ENCODE results near the gene EAF2.

The EAF2 gene

DNA sequence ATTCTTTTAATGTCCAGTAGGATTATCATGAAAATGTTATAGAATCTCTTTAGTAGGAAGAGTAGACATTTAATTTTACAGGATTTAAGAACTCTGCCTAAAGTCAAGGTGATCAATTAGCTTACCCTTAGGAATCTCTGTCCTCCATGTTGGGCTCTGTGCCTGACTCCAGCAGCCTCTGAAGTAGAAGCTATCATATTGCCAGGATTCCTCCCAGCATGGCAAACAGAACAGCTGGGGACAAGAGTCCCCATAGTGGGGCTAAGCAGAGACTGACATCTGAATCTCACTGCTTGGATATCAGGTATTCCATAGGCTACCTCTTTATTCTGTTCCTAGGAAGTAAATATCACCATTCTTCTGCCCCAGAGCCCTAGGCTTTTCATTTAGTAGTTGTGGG lies 60.7 kb downstream of the EAF2 start:
- Histone ChIP-seq H3K4me2 (ENCODE audit: low read length, poor library complexity, severe bottlenecking) (no peak overlapping the region), H2BK12ac (ENCODE audit: low read length in 2 of 2) (no peak overlapping the region), H3K4ac (ENCODE audit: low read depth in 1 of 2, low read length in 2 of 2) (no peak overlapping the region), H3K9me3 (ENCODE audit: control insufficient read depth, low read length) (no peaks in the 10 kb centered on the region), H3K36me3 (ENCODE audit: control insufficient read depth in 1 of 2, insufficient read depth in 2 of 2, low read depth in 1 of 2, low read length in 2 of 2) (no peaks in the 10 kb centered on the region), H2BK120ac (ENCODE audit: low read depth, low read length) (no peak overlapping the region), H2AFZ (ENCODE audit: low read depth, low read length) (no peak overlapping the region), H3K79me1 (replicated peaks; ENCODE audit: low read length, poor library complexity, severe bottlenecking) (no peaks in the 10 kb centered on the region), H3K23ac (ENCODE audit: low read length in 2 of 2) (no peak overlapping the region), H3K27ac (ENCODE audit: low read length, poor library complexity, severe bottlenecking) (no peak overlapping the region), H3K14ac (ENCODE audit: low read length in 2 of 2) (no peak overlapping the region), H3K4me3 (ENCODE audit: insufficient read depth in 1 of 2, low read depth in 1 of 2, low read length in 2 of 2) (no peak overlapping the region), H4K91ac (ENCODE audit: low read length) (no peak overlapping the region), H3K27me3 (ENCODE audit: control insufficient read depth in 1 of 2, insufficient read depth in 1 of 2, low read length in 2 of 2) (no peaks in the 10 kb centered on the region), H3K4me1 (ENCODE audit: control insufficient read depth, insufficient read depth, low read depth, low read length) (no peaks in the 10 kb centered on the region), H2AK5ac (ENCODE audit: low read length, severe bottlenecking) (no peak overlapping the region), H4K8ac (ENCODE audit: low read length) (no peak overlapping the region), H2BK5ac (ENCODE audit: low read depth, low read length, poor library complexity, severe bottlenecking) (no peak overlapping the region), H3K18ac (ENCODE audit: low read depth in 1 of 2, low read length in 2 of 2) (no peak overlapping the region), H3K9ac (ENCODE audit: low read length) (no peak overlapping the region), H2BK15ac (ENCODE audit: low read depth, poor library complexity, severe bottlenecking) (no peak overlapping the region)
- no peak for DNase-seq

- no peak overlapping the region for H3K14ac ChIP-seq (ENCODE audit: low read length in 2 of 2)
- H2AFZ ChIP-seq (ENCODE audit: low read depth, low read length), result no peak overlapping the region
- H3K27me3 ChIP-seq (ENCODE audit: control insufficient read depth in 1 of 2, insufficient read depth in 1 of 2, low read length in 2 of 2), result no peaks in the 10 kb centered on the region
- H3K4me3 ChIP-seq (ENCODE audit: insufficient read depth in 1 of 2, low read depth in 1 of 2, low read length in 2 of 2), result no peak overlapping the region
- no peak overlapping the region for H3K27ac ChIP-seq (ENCODE audit: low read length, poor library complexity, severe bottlenecking)
- no peak for DNase-seq
- no peak overlapping the region for H2BK120ac ChIP-seq (ENCODE audit: low read depth, low read length)
- H3K79me1 ChIP-seq (replicated peaks; ENCODE audit: low read length, poor library complexity, severe bottlenecking), result no peaks in the 10 kb centered on the region
- H3K9ac ChIP-seq (ENCODE audit: low read length), result no peak overlapping the region
- no peak overlapping the region for H4K8ac ChIP-seq (ENCODE audit: low read length)
- H2BK15ac ChIP-seq (ENCODE audit: low read depth, poor library complexity, severe bottlenecking), result no peak overlapping the region
- H2BK5ac ChIP-seq (ENCODE audit: low read depth, low read length, poor library complexity, severe bottlenecking), result no peak overlapping the region
- H3K4me1 ChIP-seq (ENCODE audit: control insufficient read depth, insufficient read depth, low read depth, low read length), result no peaks in the 10 kb centered on the region
- no peak overlapping the region for H3K18ac ChIP-seq (ENCODE audit: low read depth in 1 of 2, low read length in 2 of 2)
- no peak overlapping the region for H3K4ac ChIP-seq (ENCODE audit: low read depth in 1 of 2, low read length in 2 of 2)
- H3K36me3 ChIP-seq (ENCODE audit: control insufficient read depth in 1 of 2, insufficient read depth in 2 of 2, low read depth in 1 of 2, low read length in 2 of 2), result no peaks in the 10 kb centered on the region
- no peak overlapping the region for H3K4me2 ChIP-seq (ENCODE audit: low read length, poor library complexity, severe bottlenecking)
- H3K23ac ChIP-seq (ENCODE audit: low read length in 2 of 2), result no peak overlapping the region
- H2AK5ac ChIP-seq (ENCODE audit: low read length, severe bottlenecking), result no peak overlapping the region
- no peaks in the 10 kb centered on the region for H3K9me3 ChIP-seq (ENCODE audit: control insufficient read depth, low read length)
- no peak overlapping the region for H2BK12ac ChIP-seq (ENCODE audit: low read length in 2 of 2)
- no peak overlapping the region for H4K91ac ChIP-seq (ENCODE audit: low read length)
Measured at GRCh38 chr3:121896823-121897222, 61.8 kb downstream of the EAF2 start.

DNA sequence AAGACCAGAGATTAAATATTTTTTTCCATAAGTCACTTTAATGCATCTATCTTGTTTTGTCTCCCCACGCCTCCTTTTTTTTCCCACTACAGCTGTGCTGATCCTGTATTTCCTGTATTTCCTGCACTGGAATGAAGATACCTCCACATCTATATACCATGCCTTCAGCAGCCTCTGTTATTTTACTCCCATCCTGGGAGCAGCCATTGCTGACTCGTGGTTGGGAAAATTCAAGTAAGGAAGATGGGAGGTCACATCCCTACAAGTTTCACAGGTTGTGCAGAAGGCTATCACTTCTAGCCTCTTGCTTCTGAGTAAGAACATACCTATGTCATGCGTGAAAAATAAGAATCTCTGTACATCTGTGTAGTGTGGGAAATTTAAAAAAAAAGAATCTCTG lies 62.3 kb downstream of the EAF2 start:
- no peaks in the 10 kb centered on the region for H3K9me3 ChIP-seq (ENCODE audit: control insufficient read depth, low read length)
- H3K4ac ChIP-seq (ENCODE audit: low read depth in 1 of 2, low read length in 2 of 2), result no peak overlapping the region
- no peak overlapping the region for H3K18ac ChIP-seq (ENCODE audit: low read depth in 1 of 2, low read length in 2 of 2)
- H3K79me1 ChIP-seq (replicated peaks; ENCODE audit: low read length, poor library complexity, severe bottlenecking), result no peaks in the 10 kb centered on the region
- no peak overlapping the region for H4K8ac ChIP-seq (ENCODE audit: low read length)
- H2BK5ac ChIP-seq (ENCODE audit: low read depth, low read length, poor library complexity, severe bottlenecking), result no peak overlapping the region
- no peak overlapping the region for H2AK5ac ChIP-seq (ENCODE audit: low read length, severe bottlenecking)
- no peaks in the 10 kb centered on the region for H3K4me1 ChIP-seq (ENCODE audit: control insufficient read depth, insufficient read depth, low read depth, low read length)
- no peak overlapping the region for H3K27ac ChIP-seq (ENCODE audit: low read length, poor library complexity, severe bottlenecking)
- WGBS, result 77% methylated on average over 1 of the region's 3 CpGs
- H3K4me2 ChIP-seq (ENCODE audit: low read length, poor library complexity, severe bottlenecking), result no peak overlapping the region
- no peak overlapping the region for H3K14ac ChIP-seq (ENCODE audit: low read length in 2 of 2)
- no peak overlapping the region for H2BK15ac ChIP-seq (ENCODE audit: low read depth, poor library complexity, severe bottlenecking)
- H3K23ac ChIP-seq (ENCODE audit: low read length in 2 of 2), result no peak overlapping the region
- H3K4me3 ChIP-seq (ENCODE audit: insufficient read depth in 1 of 2, low read depth in 1 of 2, low read length in 2 of 2), result no peak overlapping the region
- H2AFZ ChIP-seq (ENCODE audit: low read depth, low read length), result no peak overlapping the region
- DNase-seq, result no peak
- H2BK120ac ChIP-seq (ENCODE audit: low read depth, low read length), result no peak overlapping the region
- no peaks in the 10 kb centered on the region for H3K27me3 ChIP-seq (ENCODE audit: control insufficient read depth in 1 of 2, insufficient read depth in 1 of 2, low read length in 2 of 2)
- H3K36me3 ChIP-seq (ENCODE audit: control insufficient read depth in 1 of 2, insufficient read depth in 2 of 2, low read depth in 1 of 2, low read length in 2 of 2), result no peaks in the 10 kb centered on the region
- H2BK12ac ChIP-seq (ENCODE audit: low read length in 2 of 2), result no peak overlapping the region
- no peak overlapping the region for H4K91ac ChIP-seq (ENCODE audit: low read length)
- no peak overlapping the region for H3K9ac ChIP-seq (ENCODE audit: low read length)

GRCh38 chr3:121913305-121913990 lies 78.4 kb downstream of the EAF2 start:
- no peak overlapping the region for H3K27ac ChIP-seq (ENCODE audit: low read length, poor library complexity, severe bottlenecking)
- no peak overlapping the region for H3K4me2 ChIP-seq (ENCODE audit: low read length, poor library complexity, severe bottlenecking)
- H3K36me3 ChIP-seq (ENCODE audit: control insufficient read depth in 1 of 2, insufficient read depth in 2 of 2, low read depth in 1 of 2, low read length in 2 of 2), result no peaks in the 10 kb centered on the region
- H3K9ac ChIP-seq (ENCODE audit: low read length), result no peak overlapping the region
- no peak overlapping the region for H4K8ac ChIP-seq (ENCODE audit: low read length)
- H4K91ac ChIP-seq (ENCODE audit: low read length), result no peak overlapping the region
- no peak for DNase-seq
- H3K14ac ChIP-seq (ENCODE audit: low read length in 2 of 2), result no peak overlapping the region
- H3K23ac ChIP-seq (ENCODE audit: low read length in 2 of 2), result no peak overlapping the region
- H3K27me3 ChIP-seq (ENCODE audit: control insufficient read depth in 1 of 2, insufficient read depth in 1 of 2, low read length in 2 of 2), result no peaks in the 10 kb centered on the region
- no peak overlapping the region for H2AFZ ChIP-seq (ENCODE audit: low read depth, low read length)
- H3K4me3 ChIP-seq (ENCODE audit: insufficient read depth in 1 of 2, low read depth in 1 of 2, low read length in 2 of 2), result no peak overlapping the region
- H3K79me1 ChIP-seq (replicated peaks; ENCODE audit: low read length, poor library complexity, severe bottlenecking), result no peaks in the 10 kb centered on the region
- no peak overlapping the region for H2BK5ac ChIP-seq (ENCODE audit: low read depth, low read length, poor library complexity, severe bottlenecking)
- H2BK12ac ChIP-seq (ENCODE audit: low read length in 2 of 2), result no peak overlapping the region
- no peak overlapping the region for H2BK15ac ChIP-seq (ENCODE audit: low read depth, poor library complexity, severe bottlenecking)
- H3K9me3 ChIP-seq (ENCODE audit: control insufficient read depth, low read length), result no peaks in the 10 kb centered on the region
- no peak overlapping the region for H3K18ac ChIP-seq (ENCODE audit: low read depth in 1 of 2, low read length in 2 of 2)
- WGBS, result 92% methylated on average over 1 of the region's 2 CpGs
- H2AK5ac ChIP-seq (ENCODE audit: low read length, severe bottlenecking), result no peak overlapping the region
- H3K4me1 ChIP-seq (ENCODE audit: control insufficient read depth, insufficient read depth, low read depth, low read length), result no peaks in the 10 kb centered on the region
- H2BK120ac ChIP-seq (ENCODE audit: low read depth, low read length), result no peak overlapping the region
- no peak overlapping the region for H3K4ac ChIP-seq (ENCODE audit: low read depth in 1 of 2, low read length in 2 of 2)
